ENCODE results near the gene MAP2. TPM values are rescaled to one million over a fixed set of nuclear protein-coding genes. Genes with fewer than 3 reads are reported as not detected.

The MAP2 gene
- total RNA-seq, 2 donors from 2014 or later: 1.8 TPM

- H3K4me3 ChIP-seq (ENCODE audit: low read length): no peak overlapping the region
- H3K27me3 Mint-ChIP-seq (ENCODE audit: insufficient read depth): peaks cover 2% of the 10 kb centered on the region
- no peaks in the 10 kb centered on the region for H3K9me3 Mint-ChIP-seq
- H3K27me3 ChIP-seq (ENCODE audit: control insufficient read depth, insufficient read depth, low read length, poor library complexity, severe bottlenecking): no peaks in the 10 kb centered on the region
- WGBS, 2 experiments (ENCODE audit: insufficient coverage in 1 of 2, insufficient read length in 1 of 2): 92 to 98% methylated on average over 5 of the region's 5 CpGs
- no peak overlapping the region for H3K27ac ChIP-seq (ENCODE audit: low read depth, low read length)
- no peaks in the 10 kb centered on the region for H3K36me3 Mint-ChIP-seq (ENCODE audit: low read depth)
- no peak overlapping the region for H3K4me3 Mint-ChIP-seq
- no peaks in the 10 kb centered on the region for H3K36me3 ChIP-seq (ENCODE audit: control insufficient read depth, insufficient read depth, low read length)
- no peak overlapping the region for H3K9ac ChIP-seq (ENCODE audit: extremely low read depth, low read length, poor library complexity, severe bottlenecking)
- H3K9me3 ChIP-seq (ENCODE audit: control insufficient read depth, low read length): no peaks in the 10 kb centered on the region
- H3K27ac Mint-ChIP-seq: no peak overlapping the region
- TF ChIP-seq CTCF (conservative IDR thresholded peaks at IDR 0.05): no peak
- H3K4me1 ChIP-seq (ENCODE audit: control insufficient read depth, insufficient read depth, low read length): no peaks in the 10 kb centered on the region
- no peaks in the 10 kb centered on the region for H3K4me1 Mint-ChIP-seq
- DNase-seq: no peak
These were observed 36.4 kb downstream of the MAP2 start for GRCh38 chr2:209460151-209460761.

GRCh38 chr2:209463226-209463625, 39.4 kb downstream of the MAP2 start:
- 65% methylated on average over 1 of the region's 1 CpG; no CpG with 5 or more reads in 1 of the 2 experiments for WGBS, 2 experiments (ENCODE audit: insufficient coverage in 1 of 2, insufficient read length in 1 of 2)
- no peaks in the 10 kb centered on the region for H3K36me3 Mint-ChIP-seq (ENCODE audit: low read depth)
- TF ChIP-seq CTCF (conservative IDR thresholded peaks at IDR 0.05): peak; percentile 68
- peaks cover 2% of the 10 kb centered on the region for H3K27me3 Mint-ChIP-seq (ENCODE audit: insufficient read depth)
- H3K36me3 ChIP-seq (ENCODE audit: control insufficient read depth, insufficient read depth, low read length): no peaks in the 10 kb centered on the region
- no peak overlapping the region for H3K4me3 Mint-ChIP-seq
- H3K9me3 ChIP-seq (ENCODE audit: control insufficient read depth, low read length): no peaks in the 10 kb centered on the region
- H3K4me1 Mint-ChIP-seq: no peaks in the 10 kb centered on the region
- no peak overlapping the region for H3K27ac ChIP-seq (ENCODE audit: low read depth, low read length)
- no peak overlapping the region for H3K9ac ChIP-seq (ENCODE audit: extremely low read depth, low read length, poor library complexity, severe bottlenecking)
- no peak overlapping the region for H3K4me3 ChIP-seq (ENCODE audit: low read length)
- H3K27me3 ChIP-seq (ENCODE audit: control insufficient read depth, insufficient read depth, low read length, poor library complexity, severe bottlenecking): no peaks in the 10 kb centered on the region
- DNase-seq: no peak
- no peak overlapping the region for H3K27ac Mint-ChIP-seq
- no peaks in the 10 kb centered on the region for H3K4me1 ChIP-seq (ENCODE audit: control insufficient read depth, insufficient read depth, low read length)
- H3K9me3 Mint-ChIP-seq: no peaks in the 10 kb centered on the region

GRCh38 chr2:209463835-209464234, 40.0 kb downstream of the MAP2 start:
- no peaks in the 10 kb centered on the region for H3K9me3 ChIP-seq (ENCODE audit: control insufficient read depth, low read length)
- Mint-ChIP-seq H3K4me1 (no peaks in the 10 kb centered on the region), H3K27ac (no peak overlapping the region), H3K9me3 (no peaks in the 10 kb centered on the region), H3K27me3 (ENCODE audit: insufficient read depth) (peaks cover 2% of the 10 kb centered on the region), H3K36me3 (ENCODE audit: low read depth) (no peaks in the 10 kb centered on the region), H3K4me3 (no peak overlapping the region)
- H3K27me3 ChIP-seq (ENCODE audit: control insufficient read depth, insufficient read depth, low read length, poor library complexity, severe bottlenecking): no peaks in the 10 kb centered on the region
- H3K9ac ChIP-seq (ENCODE audit: extremely low read depth, low read length, poor library complexity, severe bottlenecking): no peak overlapping the region
- no peaks in the 10 kb centered on the region for H3K4me1 ChIP-seq (ENCODE audit: control insufficient read depth, insufficient read depth, low read length)
- no peak for TF ChIP-seq CTCF (conservative IDR thresholded peaks at IDR 0.05)
- H3K4me3 ChIP-seq (ENCODE audit: low read length): no peak overlapping the region
- DNase-seq: no peak
- no CpG with 5 or more reads among the region's 1 CpG for WGBS, 2 experiments (ENCODE audit: insufficient coverage in 1 of 2, insufficient read length in 1 of 2)
- H3K27ac ChIP-seq (ENCODE audit: low read depth, low read length): no peak overlapping the region
- no peaks in the 10 kb centered on the region for H3K36me3 ChIP-seq (ENCODE audit: control insufficient read depth, insufficient read depth, low read length)
